OCI-LY1 (cell line): ENCODE data around the gene CIB1.

Experiments
- CTCF ChIP-seq: fragments of 200-600 bp; sonication (generic), shearing (Covaris generic); IDR thresholded peaks from 2 replicates; pipeline ENCODE4 v1.5.1; 2017; ENCODE audit warnings: mild to moderate bottlenecking, antibody characterized with exemption, low read length, moderate library complexity, mixed read lengths
- EZH2 ChIP-seq: fragments of 200-600 bp; sonication (generic), shearing (Covaris generic); IDR thresholded peaks from 2 replicates; pipeline ENCODE4 v1.8.0; 2017; ENCODE audit warnings: borderline replicate concordance, mixed run types, mild to moderate bottlenecking, antibody characterized with exemption, low read length, moderate library complexity, mixed read lengths

DNA sequence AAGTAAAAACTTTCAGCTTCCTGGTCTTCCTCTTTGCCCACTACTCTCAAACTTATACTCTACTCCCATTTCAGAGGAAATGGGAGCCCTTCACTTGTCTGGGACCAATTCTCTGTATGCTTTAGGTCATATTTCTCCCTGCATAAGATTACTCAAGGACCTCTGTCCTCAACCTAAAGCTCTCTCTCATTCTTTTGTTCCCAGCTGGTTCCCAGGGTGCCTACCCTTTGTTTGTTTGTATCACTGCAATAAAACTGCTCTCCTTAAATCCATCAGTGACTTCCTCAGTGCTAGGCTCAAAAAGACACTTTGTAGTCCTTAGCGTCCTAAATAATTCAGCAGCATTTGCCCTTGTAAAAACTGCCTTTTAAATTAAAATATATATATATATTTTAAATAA, 34.7 kb upstream of the CIB1 start:
- TF ChIP-seq CTCF (no peak), EZH2 (no peak)
